H1 (cell line): ENCODE data around the gene CDC42BPB. TPM values are rescaled to one million over a fixed set of nuclear protein-coding genes. Genes with fewer than 3 reads are reported as not detected.

Experiments
- CTCF ChIA-PET: fragments of 300-600 bp; sonication (Branson Sonifier 250); formaldehyde crosslinking; loops from one replicate; lab custom pipeline; 2021; ENCODE audit not compliant: partially characterized antibody; lab: Charles Lee
- POLR2A ChIA-PET: fragments of 300-600 bp; sonication (Branson Sonifier 250); formaldehyde crosslinking; loops from one replicate; lab custom pipeline; 2021; ENCODE audit warnings: inconsistent platforms; ENCODE audit not compliant: partially characterized antibody; lab: Charles Lee
- DNase-seq, 2 experiments: peaks; one replicate each; pipeline versions ENCODE4 v3.0.0 to v3.0.0-alpha.2; 2010 to 2022; ENCODE audit warnings: low spot score in 2 of 2, low read depth in 1 of 2, mixed read lengths in 1 of 2
- FAIRE-seq: peaks from 2 replicates; lab custom pipeline; 2011; peaks lifted over from hg19 to GRCh38; lab: Jason Lieb, UNC
- H2AFZ ChIP-seq: 2 replicates; pipeline ENCODE4 v1.8.1; 2012; ENCODE audit warnings: low read length, inconsistent platforms
- H2AK5ac ChIP-seq: 2 replicates; pipeline ENCODE4 v1.6.1; 2013; ENCODE audit warnings: low read depth, low read length
- H2BK120ac ChIP-seq: replicated peaks from 2 replicates; pipeline ENCODE3; 2013; ENCODE audit warnings: low read depth, low read length, inconsistent platforms
- H2BK12ac ChIP-seq: 2 replicates; pipeline ENCODE4 v1.6.1; 2013; ENCODE audit warnings: low read depth, low read length
- H2BK15ac ChIP-seq: 2 replicates; pipeline ENCODE4 v1.6.1; 2013; ENCODE audit warnings: low read length
- H2BK20ac ChIP-seq: 2 replicates; pipeline ENCODE4 v1.6.1; 2013; ENCODE audit warnings: low read length
- H2BK5ac ChIP-seq: 2 replicates; pipeline ENCODE4 v1.6.1; 2013; ENCODE audit warnings: low read depth, low read length
- H3K14ac ChIP-seq: 2 replicates; pipeline ENCODE4 v1.6.1; 2013; ENCODE audit warnings: inconsistent platforms; ENCODE audit not compliant: insufficient read length
- H3K18ac ChIP-seq: 2 replicates; pipeline ENCODE4 v1.6.1; 2013; ENCODE audit warnings: low read length; ENCODE audit errors: extremely low read depth
- H3K23ac ChIP-seq: 2 replicates; pipeline ENCODE4 v1.6.1; 2013; ENCODE audit warnings: inconsistent platforms; ENCODE audit not compliant: insufficient read length
- H3K23me2 ChIP-seq: 2 replicates; pipeline ENCODE4 v1.6.1; 2013; ENCODE audit warnings: low read depth, low read length
- H3K27ac ChIP-seq: 2 replicates; pipeline ENCODE4 v1.6.1; 2011; ENCODE audit warnings: low read depth, low read length, inconsistent platforms
- H3K27me3 ChIP-seq, 4 experiments: replicated peaks in 1 of 4; 1 replicate in 1 of 4; 2 replicates in 3 of 4; pipeline versions ENCODE4 v1.6.1 to v1.8.1; 2011 to 2013; ENCODE audit warnings: low read length in 3 of 4, mild to moderate bottlenecking in 3 of 4, inconsistent platforms in 2 of 4, mixed read lengths in 2 of 4, moderate library complexity in 1 of 4; ENCODE audit not compliant: control insufficient read depth in 3 of 4, insufficient read depth in 3 of 4; ENCODE audit errors: extremely low read depth in 1 of 4
- H3K36me3 ChIP-seq, 4 experiments: 2 replicates each; pipeline versions ENCODE4 v1.6.1 to v1.8.1; 2011 to 2013; ENCODE audit warnings: mild to moderate bottlenecking in 4 of 4, low read length in 3 of 4, moderate library complexity in 2 of 4, control low read depth in 1 of 4, inconsistent platforms in 1 of 4; ENCODE audit not compliant: insufficient read depth in 4 of 4, control insufficient read depth in 2 of 4
- H3K4ac ChIP-seq: replicated peaks from 2 replicates; pipeline ENCODE3; 2013; ENCODE audit warnings: low read length, low read depth, mixed read lengths, inconsistent platforms; ENCODE audit not compliant: insufficient read length
- H3K4me1 ChIP-seq, 4 experiments: replicated peaks in 1 of 4; 1 replicate in 1 of 4; 2 replicates in 3 of 4; pipeline versions ENCODE4 v1.6.1 to v1.8.1; 2011 to 2013; ENCODE audit warnings: low read length in 3 of 4, inconsistent platforms in 2 of 4, mixed read lengths in 1 of 4; ENCODE audit not compliant: insufficient read depth in 4 of 4, control insufficient read depth in 3 of 4
- H3K4me2 ChIP-seq, 2 experiments: 2 replicates each; pipeline versions ENCODE4 v1.6.1 to v1.8.1; 2011 to 2013; ENCODE audit warnings: low read depth in 2 of 2, low read length in 2 of 2, control low read depth in 1 of 2, inconsistent platforms in 1 of 2, mild to moderate bottlenecking in 1 of 2; ENCODE audit not compliant: insufficient read depth in 1 of 2
- H3K4me3 ChIP-seq, 4 experiments: fragments of 200-600, 300-600 bp in 1 of 4; sonication (generic), shearing (Covaris generic), sonication (Bioruptor Twin) in 1 of 4; 2 replicates each; pipeline versions ENCODE4 v1.5.1 to v1.8.1; 2011 to 2016; ENCODE audit warnings: low read length in 4 of 4, low read depth in 3 of 4, control low read depth in 2 of 4, inconsistent platforms in 2 of 4, mild to moderate bottlenecking in 2 of 4, mixed read lengths in 1 of 4, moderate library complexity in 1 of 4; ENCODE audit not compliant: insufficient read depth in 2 of 4; ENCODE audit errors: extremely low read depth in 1 of 4
- H3K56ac ChIP-seq: replicated peaks from 2 replicates; pipeline ENCODE3; 2013; ENCODE audit warnings: low read depth, mild to moderate bottlenecking, mixed read lengths, low read length, inconsistent platforms; ENCODE audit not compliant: insufficient read length
- H3K79me1 ChIP-seq: 2 replicates; pipeline ENCODE4 v1.6.1; 2013; ENCODE audit warnings: low read depth, low read length, control low read depth
- H3K79me2 ChIP-seq, 2 experiments: 2 replicates each; pipeline versions ENCODE4 v1.6.1 to v1.8.1; 2012 to 2013; ENCODE audit warnings: low read length in 2 of 2, mild to moderate bottlenecking in 2 of 2, inconsistent platforms in 1 of 2; ENCODE audit not compliant: insufficient read depth in 2 of 2, control insufficient read depth in 1 of 2
- H3K9ac ChIP-seq, 4 experiments: replicated peaks in 1 of 4; 1 replicate in 1 of 4; 2 replicates in 3 of 4; pipeline versions ENCODE4 v1.6.1 to v1.8.1; 2011 to 2013; ENCODE audit warnings: low read depth in 3 of 4, low read length in 3 of 4, control low read depth in 2 of 4, mild to moderate bottlenecking in 2 of 4, moderate library complexity in 2 of 4, inconsistent platforms in 1 of 4; ENCODE audit errors: extremely low read depth in 1 of 4
- H3K9me3 ChIP-seq, 2 experiments: 2 replicates each; pipeline versions ENCODE4 v1.6.1 to v1.8.1; 2012 to 2013; ENCODE audit warnings: mild to moderate bottlenecking in 2 of 2, moderate library complexity in 2 of 2, control low read depth in 1 of 2, inconsistent platforms in 1 of 2, low read depth in 1 of 2, low read length in 1 of 2, mixed read lengths in 1 of 2; ENCODE audit not compliant: insufficient read depth in 2 of 2
- H4K20me1 ChIP-seq, 2 experiments: replicated peaks in 1 of 2; 2 replicates each; pipeline versions ENCODE3 to v1.8.1; 2011 to 2013; ENCODE audit warnings: inconsistent platforms in 2 of 2, low read length in 2 of 2, mild to moderate bottlenecking in 1 of 2; ENCODE audit not compliant: insufficient read depth in 2 of 2, control insufficient read depth in 1 of 2
- H4K5ac ChIP-seq: 2 replicates; pipeline ENCODE4 v1.6.1; 2013; ENCODE audit warnings: low read length, low read depth, mixed read lengths, inconsistent platforms; ENCODE audit not compliant: insufficient read length
- H4K8ac ChIP-seq: 2 replicates; pipeline ENCODE4 v1.8.0; 2013; ENCODE audit warnings: mild to moderate bottlenecking, moderate library complexity, low read length, inconsistent platforms; ENCODE audit not compliant: insufficient read depth; ENCODE audit errors: extremely low read depth
- H4K91ac ChIP-seq: replicated peaks from 2 replicates; pipeline ENCODE3; 2013; ENCODE audit warnings: low read length, mixed read lengths, inconsistent platforms; ENCODE audit not compliant: insufficient read length
- BRCA1 ChIP-seq: IDR thresholded peaks from 2 replicates; pipeline ENCODE4 v1.6.1; 2012; ENCODE audit warnings: low read depth, low read length, improper control_type of control experiment
- CBX5 ChIP-seq: fragments of 300-800, 300-1000 bp; sonication (generic); IDR thresholded peaks from 2 replicates; pipeline ENCODE4 v1.7.1; 2016; ENCODE audit warnings: antibody characterized with exemption, low read length, low read depth
- CHD1 ChIP-seq: IDR thresholded peaks from 2 replicates; pipeline ENCODE4 v1.6.1; 2012; ENCODE audit warnings: low read depth, low read length, improper control_type of control experiment
- FOSL1 ChIP-seq: IDR thresholded peaks from 2 replicates; pipeline ENCODE4 v1.6.1; 2011; ENCODE audit warnings: mild to moderate bottlenecking, low read depth, low read length, moderate library complexity; ENCODE audit not compliant: insufficient read depth
- JUN ChIP-seq: IDR thresholded peaks from 2 replicates; pipeline ENCODE4 v1.6.1; 2011; ENCODE audit warnings: low read depth, mild to moderate bottlenecking, improper control_type of control experiment, low read length
- MAFK ChIP-seq: IDR thresholded peaks from 2 replicates; pipeline ENCODE4 v1.6.1; 2012; ENCODE audit warnings: low read depth, mild to moderate bottlenecking, improper control_type of control experiment, low read length
- POLR2A ChIP-seq, 2 experiments: IDR thresholded peaks; 1 replicate in 1 of 2; 2 replicates in 1 of 2; pipeline ENCODE4 v1.6.1; 2011; ENCODE audit warnings: low read depth in 2 of 2, low read length in 2 of 2, mild to moderate bottlenecking in 2 of 2; ENCODE audit errors: control extremely low read depth in 1 of 2
- RBBP5 ChIP-seq: IDR thresholded peaks from 2 replicates; pipeline ENCODE4 v1.7.1; 2012; ENCODE audit warnings: low read depth, mild to moderate bottlenecking, inconsistent platforms, low read length, moderate library complexity, borderline replicate concordance
- SIN3A ChIP-seq, 2 experiments: IDR thresholded peaks in 1 of 2; conservative IDR thresholded peaks in 1 of 2; 2 replicates each; pipeline ENCODE4 v1.6.1; 2011 to 2012; ENCODE audit warnings: low read length in 2 of 2, improper control_type of control experiment in 1 of 2, low read depth in 1 of 2, mild to moderate bottlenecking in 1 of 2
- SUZ12 ChIP-seq: fragments of 200-600 bp; sonication (generic); IDR thresholded peaks from 2 replicates; pipeline ENCODE4 v1.6.1; 2012; ENCODE audit warnings: mild to moderate bottlenecking, inconsistent platforms, low read length, moderate library complexity, mixed read lengths
- TEAD4 ChIP-seq: IDR thresholded peaks from 2 replicates; pipeline ENCODE4 v1.6.1; 2012; ENCODE audit warnings: low read depth, low read length, inconsistent platforms, mixed read lengths
- WGBS, 2 experiments: shearing (Covaris generic) in 1 of 2; methylation state at CpG; one replicate each; pipeline versions ENCODE4 v1.1.6 to v1.1.7; 2013 to 2015; ENCODE audit warnings: low lambda C conversion rate in 2 of 2, mixed read lengths in 2 of 2, inconsistent platforms in 1 of 2, low coverage in 1 of 2, missing lambda C conversion rate in 1 of 2; ENCODE audit not compliant: insufficient replicate concordance in 2 of 2, insufficient coverage in 1 of 2, insufficient read length in 1 of 2; ENCODE audit errors: extremely low coverage in 1 of 2, missing lambda C conversion rate in 1 of 2; 5-methylcytosine and 5-hydroxymethylcytosine counted together
- polyA plus RNA-seq, 7 experiments: library from polyadenylated mRNA; depleted of rRNA in 3 of 7; stranded (reverse) in 5 of 7; unstranded in 2 of 7; fragments of >200 nt in 5 of 7; fragments of 200-250 nt in 2 of 7; gene quantifications; 1 replicate in 5 of 7; 2 replicates in 1 of 7; 4 replicates in 1 of 7; pipeline versions ENCODE4 v1.2.1 to v1.2.3, GENCODE V29; 2011 to 2013; ENCODE audit warnings: missing spikeins in 2 of 7, mixed read lengths in 2 of 7
- total RNA-seq: library from RNA; stranded (reverse); fragmentation: NEBNext Ultra II Directional; extraction: Animal tissue kit (Norgen Biotek cat#: 25700); gene quantifications from 2 replicates; pipeline ENCODE4 v1.2.1, GENCODE V29; 2021

Gene CDC42BPB
- total and polyA plus RNA-seq, 2 of the 8 experiments (the other 6 are each of a cell fraction or from before 2014, with no cell fraction given): 51.2 to 88.2 TPM

DNA sequence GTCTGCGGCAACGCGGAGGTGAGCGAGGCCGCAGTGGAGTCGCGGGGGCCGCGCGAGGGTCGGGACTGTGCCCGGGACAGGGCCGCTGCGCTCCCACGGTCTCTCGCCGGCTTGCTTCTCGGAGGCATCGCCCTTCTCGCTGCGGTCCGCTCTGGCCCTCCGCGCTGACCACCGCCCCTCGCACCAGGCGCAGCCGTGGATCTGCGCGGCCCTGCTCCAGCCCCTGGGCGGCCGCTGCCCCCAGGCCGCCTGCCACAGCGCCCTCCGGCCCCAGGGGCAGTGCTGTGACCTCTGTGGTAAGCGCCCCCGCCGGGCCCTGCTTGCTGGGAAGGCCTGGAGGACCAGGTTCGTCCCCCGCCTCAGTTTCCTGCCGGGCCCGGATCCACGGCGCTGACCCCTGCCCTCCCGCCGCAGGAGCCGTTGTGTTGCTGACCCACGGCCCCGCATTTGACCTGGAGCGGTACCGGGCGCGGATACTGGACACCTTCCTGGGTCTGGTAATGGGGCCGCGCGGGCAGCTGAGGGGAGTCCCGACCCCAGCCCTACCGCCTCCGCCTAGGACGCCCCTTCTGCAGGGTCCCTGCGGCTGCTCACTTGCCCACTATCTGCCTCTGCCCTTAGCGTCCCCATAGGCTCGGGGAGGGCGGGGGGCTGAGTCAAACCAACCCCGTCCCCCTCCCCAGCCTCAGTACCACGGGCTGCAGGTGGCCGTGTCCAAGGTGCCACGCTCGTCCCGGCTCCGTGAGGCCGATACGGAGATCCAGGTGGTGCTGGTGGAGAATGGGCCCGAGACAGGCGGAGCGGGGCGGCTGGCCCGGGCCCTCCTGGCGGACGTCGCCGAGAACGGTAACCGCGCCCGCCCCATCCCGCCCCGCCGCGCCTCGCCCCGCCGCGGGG lies 127.9 kb downstream of the CDC42BPB start:
- H3K79me1 ChIP-seq: no peaks in the 10 kb centered on the region
- peak overlapping the region; percentile 60; the same call in 1 of the 2 replicates for H3K18ac ChIP-seq
- no peak overlapping the region for H2BK5ac ChIP-seq
- peak overlapping the region; percentile 12; the same call in 1 of the 2 replicates for H4K8ac ChIP-seq
- DNase-seq: peak in 1 of 2 experiments; percentile 63
- no peak overlapping the region for H4K5ac ChIP-seq
- CTCF ChIA-PET: interaction anchor here (0.6 to 1.3 kb wide), 2 partner anchors 235 to 615 kb away, joined by 3 to 7 read pairs; no protein-coding TSS in a partner anchor
- H2BK12ac ChIP-seq: peak overlapping the region; percentile 98; the same call in 1 of the 2 replicates
- H3K4me3 ChIP-seq: peak overlapping the region; percentile 72 to 92 (median 78)
- 7% methylated on average over 63 of the region's 94 CpGs; no CpG with 5 or more reads in 1 of the 2 experiments for WGBS, 2 experiments
- no peak overlapping the region for H3K56ac ChIP-seq
- H3K27ac ChIP-seq: no peak overlapping the region
- H2AK5ac ChIP-seq: no peak overlapping the region
- H3K9me3 ChIP-seq: no peaks in the 10 kb centered on the region
- H3K4me1 ChIP-seq: peaks cover 5 to 29% (median 22%) of the 10 kb centered on the region in 4 experiments
- POLR2A ChIA-PET: no interaction called here
- H2BK20ac ChIP-seq: no peak overlapping the region
- no peak overlapping the region for H3K14ac ChIP-seq
- no peak overlapping the region for H2BK120ac ChIP-seq
- peak overlapping the region; percentile 61; the same call in 1 of the 2 replicates for H2BK15ac ChIP-seq
- peaks cover 0 to 10% (median 4%) of the 10 kb centered on the region in 4 experiments; a peak in 4 of 8 replicates for H3K36me3 ChIP-seq
- H2AFZ ChIP-seq: no peak overlapping the region
- H3K23me2 ChIP-seq: peaks cover 21% of the 10 kb centered on the region; the same call in 1 of the 2 replicates
- peaks cover 26 to 71% (median 60%) of the 10 kb centered on the region in 4 experiments for H3K27me3 ChIP-seq
- H3K4me2 ChIP-seq: peak overlapping the region; percentile 88 to 98
- peaks cover 0 to 12% of the 10 kb centered on the region in 2 experiments for H4K20me1 ChIP-seq
- no peak for FAIRE-seq
- no peaks in the 10 kb centered on the region for H3K79me2 ChIP-seq
- H3K4ac ChIP-seq: no peak overlapping the region
- peak overlapping the region in 1 of 4 experiments; percentile 37; a peak in 2 of 7 replicates for H3K9ac ChIP-seq
- H4K91ac ChIP-seq: no peak overlapping the region
- no peak overlapping the region for H3K23ac ChIP-seq
- TF ChIP-seq POLR2A (IDR thresholded peaks at IDR 0.05; ENCODE audit: control extremely low read depth in 1 of 2, low read depth in 2 of 2, low read length in 2 of 2): no peak
- 0 out of 4 replicates have a peak, but pooled peaks of 1 of the 2 experiments have one; percentile 16 for TF ChIP-seq SIN3A (conservative IDR thresholded peaks at IDR 0.05 in 1 of 2, IDR thresholded peaks at IDR 0.05 in 1 of 2; ENCODE audit: low read depth in 1 of 2, low read length in 2 of 2)
- TF ChIP-seq TEAD4: no peak
- peak; percentile 96 for TF ChIP-seq SUZ12
- TF ChIP-seq FOSL1: no peak
- no peak for TF ChIP-seq RBBP5
- TF ChIP-seq MAFK: no peak
- no peak for TF ChIP-seq JUN
- no peak for TF ChIP-seq CHD1
- no peak for TF ChIP-seq BRCA1
- TF ChIP-seq CBX5: no peak
